NOMO-1 (cell line): Measurements from ENCODE around the gene ASIC3.
A peak's percentile ranks its signal among the peaks of the same experiment; 100 is the strongest.

ENCODE experiments used
- DNase-seq, 2 experiments: peaks; one replicate each; lab custom pipeline; 2025; ENCODE audit not compliant: unreplicated experiment in 2 of 2; lab: John Stamatoyannopoulos, UW

The ASIC3 gene

GRCh38 chr7:151083071-151083823, 34.9 kb downstream of the ASIC3 start, which contains the start of gene TMUB1:
Gene TMUB1, minus strand, starts transcription at chr7:151083493. Its CDS starts 930 bp downstream, at chr7:151082563.
- DNase-seq, result peak; percentile 12 to 52

DNA sequence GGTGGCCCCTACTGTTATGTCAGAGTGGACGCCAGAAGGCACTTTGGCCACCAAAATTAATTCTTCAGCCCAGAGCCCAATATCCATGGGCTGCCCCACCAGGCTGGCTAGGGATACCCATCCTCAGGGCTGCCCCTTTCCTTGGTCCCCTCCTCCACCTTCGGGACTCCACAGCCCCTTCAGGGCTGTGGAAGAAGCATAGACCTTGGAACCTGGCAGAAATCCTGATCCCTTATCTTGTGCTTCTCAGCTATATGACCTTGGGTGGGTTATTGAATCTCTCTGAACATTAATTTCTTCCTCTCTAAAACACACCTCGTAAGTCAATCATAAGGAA, 35.5 kb downstream of the ASIC3 start:
- DNase-seq, result no peak

DNA sequence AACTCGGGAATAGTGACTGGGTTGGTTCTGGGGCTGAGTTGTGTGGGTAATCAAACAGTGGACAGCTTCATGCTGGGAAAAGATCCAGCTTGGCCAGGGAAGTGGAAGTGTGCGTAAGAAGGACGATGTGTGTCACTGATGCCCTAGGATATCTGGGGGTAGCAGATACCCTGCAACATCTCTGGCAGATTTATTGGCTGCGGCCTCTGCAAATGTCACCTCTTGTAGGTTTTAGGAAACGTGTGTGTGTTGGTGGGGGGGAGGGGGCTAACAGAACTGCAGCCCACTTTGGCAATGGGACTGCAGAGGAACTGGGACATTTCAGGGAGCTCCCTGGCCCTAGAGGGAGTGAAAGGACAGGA, 37.0 kb downstream of the ASIC3 start:
- no peak for DNase-seq

DNA sequence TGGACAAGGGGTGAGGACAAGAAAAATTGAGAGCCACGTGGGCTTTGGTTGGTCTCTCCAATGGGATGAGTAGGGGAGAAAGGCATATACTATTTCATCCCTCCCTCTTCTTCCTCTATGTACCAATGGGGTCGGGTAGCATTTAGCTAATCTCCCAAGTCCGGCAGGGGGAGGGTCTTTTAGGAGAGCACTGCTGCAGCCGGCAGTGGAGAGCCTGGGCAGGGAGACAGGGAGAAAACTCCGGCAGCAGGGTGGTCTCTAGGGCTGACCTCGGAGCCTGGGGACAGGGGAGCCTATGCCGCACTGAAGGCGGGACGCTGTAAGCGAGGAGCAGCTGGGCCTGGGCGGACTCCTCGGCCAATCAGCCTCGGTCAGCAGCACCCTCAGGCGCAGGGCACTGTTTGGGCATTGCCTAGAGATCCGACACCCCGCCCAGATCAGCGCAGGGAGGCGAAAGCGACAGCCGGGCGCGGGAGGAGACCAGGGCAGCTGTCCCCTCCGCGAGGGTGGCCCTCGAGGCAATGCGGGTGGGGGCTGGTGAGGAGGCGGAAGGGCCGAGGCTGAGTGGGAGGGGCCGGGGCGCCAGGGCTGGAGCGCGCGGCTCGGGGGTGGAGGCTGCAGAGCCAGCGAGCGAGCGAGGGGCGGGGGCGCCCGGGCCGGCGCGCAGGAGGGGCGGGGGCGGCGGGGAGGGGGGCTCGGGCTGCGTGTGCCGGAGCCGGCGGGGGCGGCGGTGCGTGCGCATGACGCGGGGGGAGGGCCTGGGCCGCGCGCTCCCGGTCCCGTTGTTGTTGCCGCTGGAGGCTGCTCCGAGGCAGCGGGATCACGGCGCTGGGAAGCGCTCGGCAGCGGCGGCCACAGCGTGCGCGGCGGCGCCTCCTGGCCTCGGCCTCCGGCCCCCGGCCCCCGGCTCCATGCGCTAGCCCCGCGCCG, 37.6 kb downstream of the ASIC3 start, which contains the start of gene AGAP3:
Gene AGAP3, plus strand, starts transcription at position 785 of the 930 bp plus-strand sequence. CDS start 267 bp downstream, outside the sequence.
- peak; percentile 22 to 27 for DNase-seq

DNA sequence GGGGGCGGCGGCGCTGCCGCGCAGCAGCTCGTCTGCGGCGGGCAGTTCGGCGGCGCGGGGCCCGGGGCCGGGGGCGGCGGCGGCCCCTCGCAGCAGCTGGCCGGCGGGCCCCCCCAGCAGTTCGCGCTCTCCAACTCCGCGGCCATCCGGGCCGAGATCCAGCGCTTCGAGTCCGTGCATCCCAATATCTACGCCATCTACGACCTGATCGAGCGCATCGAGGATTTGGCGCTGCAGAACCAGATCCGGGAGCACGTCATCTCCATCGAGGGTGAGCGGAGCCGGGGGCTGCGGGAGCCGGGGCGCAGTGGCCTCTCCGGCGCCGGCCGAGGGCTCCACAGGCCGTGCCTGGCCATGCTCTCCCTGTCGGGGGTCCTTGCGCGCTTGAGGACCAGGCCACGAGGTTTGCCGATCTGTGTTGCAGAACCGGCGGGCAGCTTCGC, 38.5 kb downstream of the ASIC3 start:
- DNase-seq, result no peak

DNA sequence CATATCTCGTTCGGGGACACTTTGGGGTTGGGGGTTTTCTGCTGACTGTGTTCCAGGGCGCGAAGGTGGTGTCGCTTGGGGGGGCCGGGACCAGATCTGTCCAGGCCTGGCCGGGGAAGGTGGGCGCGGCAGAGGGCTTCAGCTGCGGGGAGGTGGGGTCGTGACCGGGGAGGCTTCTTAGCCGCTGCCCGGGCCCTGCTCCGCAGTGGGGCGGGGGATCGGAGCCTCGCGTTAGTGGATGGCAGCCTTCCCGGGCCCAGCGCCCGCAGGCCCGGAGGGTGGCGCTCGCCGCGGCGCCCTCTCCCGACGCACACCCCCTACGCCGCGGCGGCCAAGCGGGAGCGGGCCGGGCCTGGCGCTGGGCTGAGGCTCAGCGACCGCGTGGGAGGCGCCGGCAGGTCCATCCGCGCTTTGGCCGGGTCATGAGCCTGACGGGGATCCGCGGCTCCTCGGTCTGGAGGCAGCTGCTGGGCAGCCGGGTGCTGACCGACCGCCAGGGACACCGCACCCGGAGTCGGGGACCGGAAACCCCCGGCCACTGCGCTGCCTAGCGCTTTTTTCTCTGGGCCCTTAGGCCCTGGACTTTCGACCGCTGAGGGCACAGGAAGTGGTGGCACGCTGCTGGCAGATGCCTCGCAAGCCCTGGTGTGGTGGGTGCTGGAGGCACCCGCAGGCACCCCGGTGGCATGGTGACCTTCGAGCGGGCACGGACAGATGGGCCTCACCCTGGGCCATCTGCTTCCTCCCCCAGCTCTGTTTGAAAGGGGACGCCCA, 39.1 kb downstream of the ASIC3 start:
- peak in 1 of 2 experiments; percentile 18 for DNase-seq

DNA sequence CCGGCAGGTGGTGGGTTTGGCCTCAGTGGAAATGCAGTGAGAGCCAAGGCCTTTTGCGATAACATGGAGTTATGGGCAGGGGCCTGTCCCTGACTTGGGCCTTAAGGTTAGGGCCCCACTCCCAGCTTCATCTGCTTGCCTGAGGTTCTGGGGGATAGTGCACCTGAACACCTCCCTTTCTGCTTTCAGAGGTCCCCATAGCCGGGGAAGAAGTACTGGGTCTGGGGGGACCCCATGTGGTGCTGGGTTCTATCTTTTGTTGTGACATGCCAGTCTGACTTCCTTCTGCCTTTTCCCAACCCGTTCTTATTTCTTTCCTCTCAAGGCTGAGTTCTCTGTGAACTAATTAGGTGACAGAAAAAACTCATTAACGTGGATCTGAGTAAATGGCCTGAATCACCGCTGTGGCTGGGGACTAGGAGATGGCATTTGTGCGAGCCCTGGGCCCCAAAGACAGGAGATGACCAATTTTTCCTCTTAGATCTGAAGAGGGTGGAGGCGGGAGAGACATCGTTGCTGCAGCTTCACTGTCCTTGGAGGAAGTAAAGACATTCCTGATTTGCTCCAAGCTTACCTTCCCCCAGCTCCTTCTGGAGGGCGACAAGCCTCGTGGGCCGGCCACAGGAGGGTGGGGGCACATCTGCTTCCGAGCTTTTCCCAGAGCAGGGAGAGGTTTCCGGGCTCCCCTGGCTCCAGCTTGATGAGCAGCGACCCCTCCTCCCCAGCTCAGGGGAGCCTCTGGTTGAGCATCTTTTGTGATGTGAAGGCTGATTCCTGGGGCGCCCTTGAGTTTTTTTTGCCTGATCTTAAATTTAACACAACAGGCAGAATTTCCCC, 39.9 kb downstream of the ASIC3 start:
- DNase-seq, result no peak

GRCh38 chr7:151088856-151089699, 40.7 kb downstream of the ASIC3 start:
- no peak for DNase-seq

DNA sequence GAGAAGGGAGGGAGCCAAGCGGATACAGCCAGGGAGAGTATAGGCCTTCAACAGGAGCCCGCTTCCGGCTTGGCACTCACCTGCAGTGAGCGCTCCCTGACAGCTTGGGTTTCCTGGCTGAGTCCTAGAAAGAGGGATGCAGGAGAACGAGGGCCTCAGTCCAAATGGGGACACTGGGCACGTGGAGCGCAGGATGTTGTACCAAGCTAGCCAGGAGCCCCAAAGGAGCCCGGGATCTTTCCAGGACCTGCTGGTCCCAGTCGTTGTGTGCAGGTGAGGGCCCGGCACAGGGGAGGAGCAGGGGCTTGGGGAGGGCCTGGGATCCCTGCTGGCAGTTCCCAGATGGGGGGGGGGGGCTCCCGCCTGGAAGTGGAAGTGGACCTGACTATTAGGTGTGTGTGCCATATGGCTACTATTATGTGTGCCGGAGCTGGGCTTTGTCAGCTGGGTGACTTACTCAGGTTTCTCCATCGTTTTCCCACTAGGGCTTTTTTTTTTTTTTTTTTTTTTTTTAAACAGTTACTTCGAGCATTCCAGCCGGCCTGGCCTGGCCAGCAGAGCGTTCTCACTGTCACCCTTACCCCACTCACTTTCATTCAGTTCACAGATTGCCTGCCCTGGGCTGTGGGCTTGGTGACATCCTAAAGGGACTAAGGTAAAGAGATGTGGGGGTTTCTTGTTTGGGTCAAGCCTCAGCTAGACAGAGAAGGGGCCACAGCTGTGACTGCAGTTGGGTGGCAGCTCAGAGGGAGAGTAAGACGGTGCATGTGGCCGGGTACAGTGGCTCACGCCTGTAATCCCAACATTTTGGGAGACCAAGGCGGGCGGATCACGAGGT, 41.8 kb downstream of the ASIC3 start:
- no peak for DNase-seq

DNA sequence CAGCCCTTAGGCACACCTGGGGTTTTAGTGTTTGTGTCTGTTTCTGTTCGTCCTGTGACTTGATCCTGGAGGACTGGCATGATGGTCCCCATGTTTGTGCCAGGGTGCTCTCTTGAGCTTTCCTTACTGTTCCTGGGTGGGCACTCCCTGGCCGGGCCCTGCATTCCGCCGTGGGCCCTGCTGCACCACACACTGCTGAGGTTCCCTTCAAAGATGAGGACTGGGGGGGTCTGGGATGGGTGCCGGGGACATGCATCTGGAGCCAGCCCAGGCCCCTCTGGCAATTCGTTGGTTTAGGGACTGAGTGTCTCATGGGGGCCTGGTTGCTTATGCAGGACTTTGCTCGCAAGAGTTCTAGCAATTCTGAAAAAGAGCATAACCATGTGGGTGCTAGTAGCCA, 42.7 kb downstream of the ASIC3 start:
- DNase-seq, result no peak

DNA sequence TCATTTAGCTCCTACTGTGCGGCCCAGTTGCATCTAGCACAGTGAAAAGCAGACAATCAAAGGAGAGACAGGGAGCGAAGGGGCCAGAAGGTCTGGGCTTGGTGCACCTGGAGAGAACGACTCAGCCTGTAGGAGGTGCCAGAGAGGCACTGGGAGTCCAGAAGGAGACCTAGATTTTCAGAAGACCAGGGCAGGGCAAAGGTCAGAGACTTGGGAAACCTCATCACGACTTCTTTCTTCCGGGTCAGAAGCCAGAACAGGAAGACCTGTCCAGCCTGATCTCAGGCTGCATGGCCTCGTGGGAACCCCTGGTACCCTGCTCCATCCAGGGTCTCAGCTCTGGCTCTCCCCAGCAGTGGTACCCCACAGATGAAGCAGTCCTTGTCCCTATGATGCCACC, 43.1 kb downstream of the ASIC3 start:
- no peak for DNase-seq

- no peak for DNase-seq
These were observed 43.7 kb downstream of the ASIC3 start for GRCh38 chr7:151091988-151092387.

DNA sequence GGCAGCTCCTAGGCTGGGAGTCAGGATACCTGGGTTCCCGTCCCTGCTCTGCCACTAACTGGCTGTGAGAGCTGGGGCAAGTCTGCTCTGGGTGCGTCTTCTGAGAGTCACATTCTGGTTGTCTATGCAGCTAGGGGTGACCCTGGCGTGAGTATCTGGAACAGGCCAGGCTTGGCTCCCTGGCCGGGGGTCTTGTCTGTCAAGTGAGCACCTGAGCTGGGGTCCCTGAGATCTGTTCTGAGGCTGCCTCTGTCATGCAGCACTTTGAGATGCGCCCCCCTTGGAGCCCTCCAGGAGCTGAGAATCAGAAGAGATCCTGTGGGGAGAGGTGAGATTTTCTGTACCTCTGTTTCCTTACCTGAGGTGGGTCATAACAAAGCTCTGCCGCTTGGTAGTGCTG, 45.4 kb downstream of the ASIC3 start:
- no peak for DNase-seq

GRCh38 chr7:151094675-151095074, 46.3 kb downstream of the ASIC3 start:
- DNase-seq, result no peak

DNA sequence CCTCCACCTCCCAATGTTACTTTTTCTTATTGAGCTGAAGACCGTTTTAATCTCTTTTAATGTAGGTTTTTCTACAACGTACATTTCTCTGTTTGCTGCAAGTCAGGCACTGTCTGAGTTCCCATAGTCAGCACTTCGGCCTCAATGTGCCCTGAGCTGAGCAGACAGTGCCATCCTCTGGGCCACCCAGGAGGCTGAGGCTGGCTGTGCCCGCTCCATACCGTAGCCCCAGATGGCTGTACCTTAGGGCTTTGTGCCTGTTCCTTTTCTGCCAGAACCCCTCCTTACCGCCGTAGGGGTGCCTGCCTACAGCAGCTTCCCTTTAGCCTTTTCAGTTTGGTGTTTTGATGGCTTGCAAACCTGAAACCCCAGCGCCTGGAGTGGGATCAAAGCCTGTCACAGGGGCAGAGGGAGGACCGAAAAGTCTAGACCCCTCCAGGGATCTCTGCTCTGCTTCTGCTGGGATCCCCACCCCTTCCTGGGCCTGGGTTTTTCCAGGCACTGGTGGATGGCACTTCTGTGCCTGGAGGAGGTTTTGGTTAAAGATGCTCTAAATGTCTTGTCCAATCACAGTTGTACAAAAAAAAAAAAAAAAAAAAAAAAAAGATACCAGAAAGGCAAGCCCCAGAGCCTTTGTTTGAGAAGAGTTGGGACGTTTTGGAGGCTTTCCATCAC, 46.9 kb downstream of the ASIC3 start:
- DNase-seq, result no peak

DNA sequence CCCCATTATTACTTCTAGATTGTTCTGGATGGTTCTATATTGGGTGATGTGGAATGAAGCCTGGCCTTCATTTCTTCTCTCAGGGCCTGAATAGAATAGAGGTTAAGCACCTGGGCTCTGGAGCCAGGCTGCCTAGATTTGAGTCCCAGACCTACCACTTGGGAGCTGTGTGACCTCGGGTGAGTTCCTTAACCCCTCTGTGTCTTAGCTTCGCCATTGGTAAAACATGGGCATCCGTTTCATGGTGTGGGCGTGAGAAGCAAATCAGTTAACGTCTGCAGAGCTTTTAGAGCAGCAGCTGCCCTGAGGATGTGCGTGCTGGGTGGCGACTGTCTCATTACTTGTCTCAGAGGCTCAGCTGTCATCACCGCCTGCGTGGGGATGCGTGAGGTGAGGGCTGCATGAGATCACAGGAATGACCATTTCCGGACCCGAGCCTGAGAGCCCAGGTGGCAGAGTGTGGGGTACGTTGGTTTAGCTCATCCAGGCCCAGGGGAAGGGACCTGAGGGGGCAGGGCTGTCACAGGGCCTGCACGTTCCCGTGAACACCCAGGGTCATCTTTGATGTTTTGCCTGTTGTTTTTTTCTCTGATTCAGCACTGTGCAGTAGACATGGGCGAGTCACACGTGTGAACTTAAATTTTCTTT, 47.6 kb downstream of the ASIC3 start:
- DNase-seq, result no peak

DNA sequence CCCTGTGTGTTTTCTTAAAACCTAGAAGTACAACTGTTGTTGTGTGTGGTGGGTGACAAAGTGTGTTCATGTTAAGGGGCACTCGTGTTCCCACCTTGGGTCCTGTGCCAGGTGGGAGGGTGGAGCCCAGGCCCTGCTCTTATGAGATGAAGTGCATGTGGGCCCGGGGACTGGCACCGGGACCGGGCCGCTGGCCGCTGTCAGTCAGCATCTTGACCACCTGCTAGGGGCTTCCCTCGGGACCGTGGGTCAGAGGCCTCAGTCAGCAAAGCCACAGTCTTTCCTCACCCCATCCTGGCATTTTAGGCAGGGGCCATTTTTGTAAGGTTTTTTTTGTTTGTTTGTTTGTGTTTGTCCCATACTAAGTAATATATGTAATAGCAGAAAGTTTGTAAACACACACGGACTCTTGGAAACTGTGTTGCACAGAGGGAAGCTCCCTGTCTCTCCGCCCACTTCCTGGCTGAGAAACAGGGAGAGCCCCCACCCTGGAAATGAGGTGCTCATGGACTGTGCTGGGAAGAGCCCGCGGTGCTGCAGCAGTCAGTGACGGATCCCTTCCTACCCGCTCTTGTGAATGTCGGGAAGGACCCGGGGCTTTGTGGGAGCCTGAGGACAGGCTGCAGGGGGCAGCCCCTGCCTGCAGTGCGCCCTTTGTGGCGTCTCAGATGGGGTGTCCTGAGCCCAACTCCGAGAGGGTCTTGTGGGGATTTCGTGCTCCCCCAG, 51.3 kb downstream of the ASIC3 start:
- no peak for DNase-seq
